Peyer's patch (tissue), 4 donors: ENCODE measurements around the gene XPOT.

Source experiments
- POLR2A ChIP-seq, 2 donors: fragments of 450-650 bp; IDR thresholded peaks; one replicate each; pipeline ENCODE4 v1.5.1; 2017; ENCODE audit warnings: antibody characterized with exemption in 2 of 2, mild to moderate bottlenecking in 2 of 2, moderate library complexity in 2 of 2
- TF ChIP-seq, protein P1 (sequence below), 6 experiments: fragments of 450-650 bp in 4 of 6; fragments of 200-600 bp in 2 of 6; sonication (generic) in 1 of 6; IDR thresholded peaks; one replicate each; pipeline ENCODE4 v1.5.1; 2017 to 2019; ENCODE audit warnings: antibody characterized with exemption in 6 of 6, mild to moderate bottlenecking in 3 of 6, moderate library complexity in 1 of 6

DNA sequence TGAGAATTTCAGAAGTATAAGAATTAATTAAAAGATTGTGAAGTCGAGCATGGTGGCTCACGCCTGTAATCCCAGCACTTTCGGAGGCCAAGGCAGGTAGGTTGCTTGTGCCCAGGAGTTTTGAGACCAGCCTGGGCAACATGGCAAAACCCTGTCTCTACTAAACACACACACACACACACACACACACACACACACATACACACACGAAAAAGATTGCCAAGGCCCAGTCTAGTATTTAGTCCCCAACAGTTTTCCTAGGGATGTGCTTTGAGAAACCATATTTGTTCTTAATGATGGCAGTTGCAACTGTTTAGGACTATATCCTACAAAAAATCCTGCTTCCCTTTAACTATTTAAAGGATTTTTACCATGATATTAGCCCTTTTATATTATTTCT is 53.7 kb downstream of the XPOT start:
- TF ChIP-seq, protein P1, sequence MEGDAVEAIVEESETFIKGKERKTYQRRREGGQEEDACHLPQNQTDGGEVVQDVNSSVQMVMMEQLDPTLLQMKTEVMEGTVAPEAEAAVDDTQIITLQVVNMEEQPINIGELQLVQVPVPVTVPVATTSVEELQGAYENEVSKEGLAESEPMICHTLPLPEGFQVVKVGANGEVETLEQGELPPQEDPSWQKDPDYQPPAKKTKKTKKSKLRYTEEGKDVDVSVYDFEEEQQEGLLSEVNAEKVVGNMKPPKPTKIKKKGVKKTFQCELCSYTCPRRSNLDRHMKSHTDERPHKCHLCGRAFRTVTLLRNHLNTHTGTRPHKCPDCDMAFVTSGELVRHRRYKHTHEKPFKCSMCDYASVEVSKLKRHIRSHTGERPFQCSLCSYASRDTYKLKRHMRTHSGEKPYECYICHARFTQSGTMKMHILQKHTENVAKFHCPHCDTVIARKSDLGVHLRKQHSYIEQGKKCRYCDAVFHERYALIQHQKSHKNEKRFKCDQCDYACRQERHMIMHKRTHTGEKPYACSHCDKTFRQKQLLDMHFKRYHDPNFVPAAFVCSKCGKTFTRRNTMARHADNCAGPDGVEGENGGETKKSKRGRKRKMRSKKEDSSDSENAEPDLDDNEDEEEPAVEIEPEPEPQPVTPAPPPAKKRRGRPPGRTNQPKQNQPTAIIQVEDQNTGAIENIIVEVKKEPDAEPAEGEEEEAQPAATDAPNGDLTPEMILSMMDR (IDR thresholded peaks at IDR 0.05): no peak
- no peak for TF ChIP-seq POLR2A (IDR thresholded peaks at IDR 0.05)
